NOMO-1 (cell line): ENCODE measurements around the gene ALOX15B.
A peak's percentile ranks its signal among the peaks of the same experiment; 100 is the strongest.

Experiments used
- DNase-seq, 2 experiments: peaks; one replicate each; lab custom pipeline; 2025; ENCODE audit not compliant: unreplicated experiment in 2 of 2; lab: John Stamatoyannopoulos, UW

ALOX15B gene

DNA sequence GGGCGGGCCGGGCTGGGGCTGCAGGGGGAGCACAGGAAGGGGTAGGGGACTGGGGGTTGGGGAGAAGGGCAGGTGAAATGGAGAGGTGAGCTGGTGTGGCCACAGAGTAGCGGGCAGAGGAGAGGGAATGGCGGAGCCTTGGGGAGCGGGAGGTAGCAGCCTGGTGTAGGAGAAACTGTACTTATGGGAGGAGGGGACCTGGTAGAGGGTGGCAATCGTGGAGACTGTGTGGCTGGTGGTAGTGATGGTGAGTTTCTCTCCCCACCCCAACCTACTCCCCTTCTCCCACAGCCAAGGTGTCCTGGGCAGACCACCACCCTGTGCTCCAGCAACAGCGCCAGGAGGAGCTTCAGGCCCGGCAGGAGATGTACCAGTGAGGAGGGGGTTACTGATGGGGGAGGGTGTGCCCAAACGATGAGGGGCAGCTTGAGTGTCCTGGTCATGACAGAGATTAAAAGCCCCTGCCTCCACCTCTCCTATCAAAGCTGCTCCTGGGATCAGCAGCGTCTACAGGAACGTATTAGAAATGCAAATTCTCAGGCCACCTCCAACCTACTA is 831 bp downstream of the ALOX15B start:
- DNase-seq, result no peak

DNA sequence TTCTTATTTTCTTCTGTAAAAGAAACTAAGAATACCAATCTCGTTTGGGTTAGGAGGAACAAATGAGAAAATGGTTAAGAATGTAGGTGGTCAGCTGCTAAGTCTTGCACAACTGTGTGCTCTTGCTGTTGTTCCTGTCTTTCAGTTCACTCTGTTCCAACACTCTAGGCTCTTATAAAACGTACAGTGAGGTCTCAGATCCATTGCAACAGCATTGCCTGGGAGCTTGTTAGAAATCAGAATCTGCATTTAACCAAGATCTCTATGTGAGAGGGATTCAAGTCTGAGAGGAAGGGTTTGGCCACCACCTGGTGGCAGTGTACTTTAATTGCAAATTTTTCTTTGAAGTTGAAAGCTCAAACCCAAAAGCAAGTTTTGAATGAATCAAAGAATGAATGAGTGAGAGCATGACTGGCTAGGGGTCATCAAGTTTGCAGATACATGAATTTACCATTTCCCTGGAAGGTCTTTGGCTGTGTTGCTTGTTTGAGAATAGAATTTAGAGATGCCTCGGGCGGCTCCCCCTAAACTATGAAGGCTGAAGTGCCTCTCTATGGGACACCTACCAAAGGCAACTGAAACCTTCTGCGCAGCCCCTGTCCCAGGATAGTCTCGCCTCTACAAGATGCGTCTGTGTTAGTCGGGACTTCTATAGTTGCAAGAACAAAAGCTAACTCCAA is 2.5 kb downstream of the ALOX15B start:
- DNase-seq, result peak; percentile 58 to 91

DNA sequence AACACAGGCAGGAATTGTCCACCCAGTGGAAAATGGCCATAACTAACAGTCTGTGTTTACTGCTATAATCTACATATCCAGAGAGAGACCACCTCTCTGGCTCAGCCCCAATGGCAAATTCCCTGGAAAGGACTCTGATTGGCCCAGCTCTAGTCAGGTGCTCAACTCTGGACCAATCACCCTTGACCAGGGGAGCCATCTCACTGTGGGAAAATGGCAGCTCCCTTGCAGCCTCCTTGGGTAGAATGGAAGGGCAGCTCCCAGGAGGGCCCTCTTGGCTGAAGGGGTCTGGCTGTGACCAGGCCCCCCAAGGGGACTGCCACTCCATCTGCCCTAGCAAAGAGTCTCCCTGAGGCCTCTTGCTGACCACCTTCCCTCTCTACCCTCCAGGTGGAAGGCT is 3.1 kb downstream of the ALOX15B start:
- no peak for DNase-seq

DNA sequence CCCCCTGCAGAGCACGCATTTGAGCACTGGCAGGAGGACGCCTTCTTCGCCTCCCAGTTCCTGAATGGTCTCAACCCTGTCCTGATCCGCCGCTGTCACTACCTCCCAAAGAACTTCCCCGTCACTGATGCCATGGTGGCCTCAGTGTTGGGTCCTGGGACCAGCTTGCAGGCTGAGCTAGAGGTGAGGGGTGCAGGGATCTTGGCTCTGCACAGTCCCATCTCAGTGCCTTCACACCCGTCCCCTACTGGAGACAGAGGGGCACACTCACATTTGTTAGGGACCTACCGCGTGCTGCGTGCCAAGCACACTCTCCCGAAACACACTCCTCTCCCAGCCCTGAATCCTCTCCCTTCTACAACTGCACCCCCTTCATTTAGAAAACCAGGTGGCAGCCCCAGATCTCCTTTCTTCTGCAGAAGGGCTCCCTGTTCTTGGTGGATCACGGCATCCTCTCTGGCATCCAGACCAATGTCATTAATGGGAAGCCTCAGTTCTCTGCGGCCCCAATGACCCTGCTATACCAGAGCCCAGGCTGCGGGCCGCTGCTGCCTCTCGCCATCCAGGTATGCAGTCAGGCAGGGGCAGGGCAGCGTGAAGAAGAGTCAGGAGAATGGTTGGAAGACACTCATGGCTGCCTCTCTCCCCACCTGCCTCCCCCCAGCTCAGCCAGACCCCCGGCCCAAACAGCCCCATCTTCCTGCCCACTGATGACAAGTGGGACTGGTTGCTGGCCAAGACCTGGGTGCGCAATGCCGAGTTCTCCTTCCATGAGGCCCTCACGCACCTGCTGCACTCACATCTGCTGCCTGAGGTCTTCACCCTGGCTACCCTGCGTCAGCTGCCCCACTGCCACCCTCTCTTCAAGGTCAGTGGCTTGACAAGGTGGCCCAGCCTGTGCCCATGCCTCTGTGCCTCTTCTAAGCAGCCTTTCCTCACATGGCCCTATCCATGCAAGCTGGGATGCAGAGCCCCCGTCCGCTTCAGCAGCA is 6.3 kb downstream of the ALOX15B start:
- DNase-seq, result no peak

DNA sequence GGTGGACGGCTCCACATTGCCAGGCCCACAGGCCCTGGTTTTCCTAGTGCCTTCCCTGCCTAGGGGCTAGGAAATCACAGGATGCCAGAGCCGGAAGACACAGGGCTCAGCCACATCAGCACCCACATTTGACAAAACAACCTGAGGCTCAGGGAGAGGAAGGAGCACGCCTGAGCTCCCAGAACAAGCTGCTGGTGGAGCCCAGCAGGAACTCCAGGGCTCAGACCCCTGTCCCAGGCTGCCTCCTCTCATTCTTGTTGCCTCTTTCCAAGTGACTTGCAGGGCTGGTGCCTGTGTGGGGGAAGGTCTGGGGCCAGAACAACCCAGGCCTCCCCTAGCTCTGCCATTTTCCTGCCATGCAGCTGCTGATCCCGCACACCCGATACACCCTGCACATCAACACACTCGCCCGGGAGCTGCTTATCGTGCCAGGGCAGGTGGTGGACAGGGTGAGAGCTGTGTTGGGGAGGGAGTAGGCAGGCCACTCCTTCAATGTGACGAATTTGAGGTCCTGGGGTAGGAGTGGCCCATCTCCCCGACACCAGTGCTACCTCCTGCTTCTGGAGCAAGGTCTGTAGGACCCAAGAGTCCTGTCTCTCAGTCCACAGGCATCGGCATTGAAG is 7.6 kb downstream of the ALOX15B start:
- no peak for DNase-seq

DNA sequence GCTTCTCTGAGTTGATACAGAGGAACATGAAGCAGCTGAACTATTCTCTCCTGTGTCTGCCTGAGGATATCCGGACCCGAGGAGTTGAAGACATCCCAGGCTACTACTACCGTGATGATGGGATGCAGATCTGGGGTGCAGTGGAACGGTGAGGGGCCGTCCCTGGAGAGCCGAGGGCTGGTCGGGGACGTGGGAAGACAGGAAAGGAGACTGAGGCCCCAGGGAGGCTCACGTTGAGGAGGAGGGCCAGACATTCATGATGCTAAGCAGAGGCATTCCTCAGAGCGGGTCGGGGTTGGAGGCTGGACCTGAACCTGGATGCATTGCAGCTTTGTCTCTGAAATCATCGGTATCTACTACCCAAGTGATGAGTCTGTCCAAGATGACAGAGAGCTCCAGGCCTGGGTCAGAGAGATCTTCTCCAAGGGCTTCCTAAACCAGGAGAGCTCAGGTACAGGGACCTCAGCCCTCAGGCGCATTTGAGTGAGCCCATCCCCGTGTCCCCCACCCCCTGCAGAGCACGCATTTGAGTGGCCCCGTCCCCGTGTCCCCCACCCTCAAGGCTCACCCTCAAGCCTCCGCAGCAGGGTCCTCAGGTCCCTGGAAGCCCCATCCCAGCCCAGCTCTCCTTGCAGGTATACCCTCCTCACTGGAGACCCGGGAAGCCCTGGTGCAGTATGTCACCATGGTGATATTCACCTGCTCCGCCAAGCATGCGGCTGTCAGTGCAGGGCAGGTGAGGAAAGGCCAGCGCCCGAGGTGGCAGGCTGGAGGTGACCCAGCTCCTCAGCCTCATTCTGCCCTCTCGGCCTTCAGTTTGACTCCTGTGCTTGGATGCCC is 8.3 kb downstream of the ALOX15B start:
- no peak for DNase-seq

DNA sequence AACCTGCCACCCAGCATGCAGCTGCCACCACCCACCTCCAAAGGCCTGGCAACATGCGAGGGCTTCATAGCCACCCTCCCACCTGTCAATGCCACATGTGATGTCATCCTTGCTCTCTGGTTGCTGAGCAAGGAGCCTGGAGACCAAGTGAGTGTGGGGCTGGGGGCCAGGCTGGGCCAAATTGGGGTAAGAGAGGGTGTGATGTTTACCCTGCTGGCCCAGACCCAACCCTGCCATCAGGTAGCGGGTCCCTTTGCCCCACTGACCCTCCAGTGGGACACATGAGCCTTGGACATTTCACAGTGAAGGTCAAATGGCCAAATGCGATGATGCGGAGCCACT is 8.9 kb downstream of the ALOX15B start:
- DNase-seq, result no peak

DNA sequence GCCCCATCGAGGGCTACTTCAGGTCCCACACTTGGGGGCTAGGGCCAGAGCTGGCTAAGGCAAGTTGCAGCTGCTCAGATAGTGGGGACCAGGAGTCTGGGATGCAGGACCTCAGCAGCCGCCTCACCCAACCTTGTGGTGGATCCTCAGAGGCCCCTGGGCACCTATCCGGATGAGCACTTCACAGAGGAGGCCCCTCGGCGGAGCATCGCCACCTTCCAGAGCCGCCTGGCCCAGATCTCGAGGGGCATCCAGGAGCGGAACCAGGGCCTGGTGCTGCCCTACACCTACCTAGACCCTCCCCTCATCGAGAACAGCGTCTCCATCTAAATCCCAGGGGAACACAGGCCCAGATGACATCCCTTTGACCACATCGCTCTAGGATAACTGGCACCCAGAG is 9.4 kb downstream of the ALOX15B start:
- no peak for DNase-seq

DNA sequence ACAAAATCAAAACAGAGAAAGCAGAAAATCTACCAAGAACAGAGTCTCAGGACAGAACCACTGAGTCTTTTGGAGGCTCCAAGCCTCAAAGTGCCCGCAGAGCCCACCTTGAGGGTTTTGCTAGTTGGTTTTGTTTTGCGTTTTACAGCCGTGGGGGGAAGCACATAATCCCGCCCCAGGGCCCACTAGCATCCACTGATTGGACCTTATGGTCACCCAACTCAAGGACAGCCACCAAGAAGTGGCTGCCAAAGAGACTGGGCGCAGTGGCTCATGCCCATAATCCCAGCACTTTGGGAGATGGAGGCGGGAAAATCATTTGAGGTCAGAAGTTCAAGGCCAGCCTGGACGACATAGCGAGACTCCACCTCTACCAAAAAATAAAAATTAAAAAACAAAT is 9.9 kb downstream of the ALOX15B start:
- DNase-seq, result no peak

DNA sequence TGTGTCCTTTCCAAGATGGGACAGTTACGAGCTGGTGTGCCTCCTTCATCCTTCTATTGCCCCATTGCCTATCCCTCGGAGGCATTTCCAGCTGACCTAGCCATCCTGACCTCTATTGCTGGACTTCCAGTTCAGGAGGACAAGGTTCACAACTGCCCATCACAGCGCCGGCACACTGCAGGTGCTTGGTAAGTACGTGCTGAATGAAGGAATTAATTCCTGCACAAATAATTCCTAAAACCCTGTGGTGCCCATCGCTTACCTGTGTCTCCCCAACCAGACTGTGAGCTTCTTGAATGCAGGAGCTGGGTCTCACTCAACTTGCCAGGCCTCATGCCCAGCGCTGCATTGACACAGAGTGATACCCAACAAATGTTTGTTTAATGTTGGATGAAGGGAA is 13.0 kb downstream of the ALOX15B start:
- DNase-seq, result no peak

DNA sequence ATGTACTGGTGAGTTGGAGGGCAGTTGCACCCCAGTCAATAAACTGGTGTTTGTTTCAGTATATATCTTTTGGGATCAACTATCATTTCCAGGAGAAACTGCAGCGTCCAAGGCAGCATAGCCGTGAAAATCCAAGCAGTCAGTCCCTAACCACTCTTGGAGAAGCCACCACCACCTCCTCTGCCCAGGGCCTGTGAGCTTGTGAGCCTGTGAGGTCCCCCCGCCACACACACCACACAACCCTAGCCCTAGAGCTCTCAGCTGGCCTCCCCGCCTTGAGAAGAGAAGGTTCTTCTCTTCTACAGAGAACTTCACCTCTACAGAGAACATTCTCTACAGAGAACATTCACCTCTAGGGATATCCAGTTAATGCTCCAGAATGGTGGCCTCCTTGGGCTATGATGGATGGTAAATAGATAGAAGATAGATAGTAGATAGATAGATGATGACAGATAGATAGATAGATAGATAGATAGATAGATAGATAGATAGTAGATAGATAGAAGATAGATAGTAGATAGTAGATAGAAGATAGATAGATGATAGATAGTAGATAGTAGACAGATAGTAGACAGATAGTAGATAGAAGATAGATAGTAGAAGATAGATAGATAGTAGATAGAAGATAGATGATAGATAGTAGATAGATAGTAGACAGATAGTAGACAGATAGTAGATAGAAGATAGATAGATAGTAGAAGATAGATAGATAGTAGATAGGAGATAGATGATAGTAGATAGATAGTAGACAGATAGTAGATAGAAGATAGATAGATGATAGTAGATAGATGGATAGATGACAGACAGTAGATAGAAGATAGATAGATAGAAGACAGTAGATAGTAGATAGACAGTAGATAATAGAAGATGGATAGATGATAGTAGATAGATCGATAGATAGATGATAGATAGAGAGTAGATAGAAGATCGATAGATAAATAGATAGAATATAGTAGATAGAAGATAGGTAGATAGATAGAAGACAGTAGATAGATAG is 13.7 kb downstream of the ALOX15B start:
- no peak for DNase-seq

DNA sequence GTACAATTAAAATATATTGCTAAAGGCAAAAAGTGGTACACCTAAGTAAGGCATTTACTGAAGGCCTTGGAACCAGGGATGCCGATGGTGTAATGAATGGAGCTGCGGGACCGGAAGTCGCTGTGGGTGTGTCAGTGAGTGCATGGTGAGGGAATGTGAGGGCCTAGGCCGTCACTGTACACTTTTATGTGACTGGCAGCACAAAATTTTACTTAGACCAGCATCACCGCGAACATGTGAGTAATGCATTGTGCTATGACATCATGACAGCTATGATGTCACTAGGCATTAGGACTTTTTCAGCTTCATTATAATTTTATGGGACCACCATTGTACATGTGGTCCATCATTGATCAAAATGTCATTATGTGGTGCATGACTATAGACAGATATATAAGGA is 14.7 kb downstream of the ALOX15B start:
- no peak for DNase-seq

DNA sequence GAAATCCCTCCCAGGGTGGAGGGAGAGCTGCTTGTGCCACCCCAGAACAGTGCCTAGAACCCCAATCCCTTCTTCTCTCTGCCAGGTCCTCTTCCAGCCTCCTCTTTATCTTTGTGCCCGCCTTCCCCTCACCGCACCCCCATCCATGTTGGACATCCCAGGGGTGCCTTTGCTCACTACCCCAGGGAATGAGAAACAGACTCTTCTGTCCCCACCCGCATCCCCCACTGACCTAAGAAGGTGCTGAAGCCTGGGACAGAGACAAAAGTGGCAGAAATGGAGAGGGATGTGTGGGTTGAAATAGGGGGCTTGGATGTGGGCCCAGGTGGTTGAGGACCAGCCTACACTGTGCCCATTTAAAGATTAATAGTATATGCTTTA is 17.0 kb downstream of the ALOX15B start:
- DNase-seq, result no peak

DNA sequence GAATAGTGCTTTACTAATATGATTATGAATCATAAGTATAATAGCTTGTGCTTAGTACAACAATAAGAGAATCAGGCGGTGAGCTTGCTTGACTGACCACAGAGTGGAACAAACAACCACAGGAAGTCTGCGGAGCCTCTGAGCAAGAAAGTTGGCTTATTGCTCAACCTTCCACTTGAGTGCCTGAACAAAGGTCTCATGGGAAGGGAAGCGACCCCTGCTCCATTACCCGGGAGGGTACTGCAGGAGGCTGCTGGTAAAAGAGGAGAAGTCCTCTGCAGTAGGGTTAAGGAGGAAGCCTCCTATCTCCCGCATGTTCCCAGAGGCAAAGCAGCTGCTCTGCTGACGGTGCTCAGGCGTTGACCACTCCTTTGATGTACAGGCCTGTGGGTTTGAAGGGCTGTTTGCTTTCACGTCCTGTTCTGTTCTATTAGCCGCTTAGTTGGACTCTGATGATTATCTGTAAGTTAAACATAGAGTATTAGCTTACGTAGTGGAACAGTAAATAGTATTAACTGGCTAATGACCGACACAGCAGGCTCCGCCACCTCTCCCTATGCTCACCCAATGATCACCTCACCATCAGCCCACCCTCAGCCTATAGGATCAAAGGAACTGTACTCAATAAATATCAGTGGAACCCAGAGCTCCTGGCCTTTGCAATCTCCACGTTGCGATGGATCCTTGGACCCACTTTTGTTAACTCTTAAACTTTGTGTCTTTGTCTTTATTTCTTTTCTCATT is 17.5 kb downstream of the ALOX15B start:
- DNase-seq, result peak; percentile 84 to 96

DNA sequence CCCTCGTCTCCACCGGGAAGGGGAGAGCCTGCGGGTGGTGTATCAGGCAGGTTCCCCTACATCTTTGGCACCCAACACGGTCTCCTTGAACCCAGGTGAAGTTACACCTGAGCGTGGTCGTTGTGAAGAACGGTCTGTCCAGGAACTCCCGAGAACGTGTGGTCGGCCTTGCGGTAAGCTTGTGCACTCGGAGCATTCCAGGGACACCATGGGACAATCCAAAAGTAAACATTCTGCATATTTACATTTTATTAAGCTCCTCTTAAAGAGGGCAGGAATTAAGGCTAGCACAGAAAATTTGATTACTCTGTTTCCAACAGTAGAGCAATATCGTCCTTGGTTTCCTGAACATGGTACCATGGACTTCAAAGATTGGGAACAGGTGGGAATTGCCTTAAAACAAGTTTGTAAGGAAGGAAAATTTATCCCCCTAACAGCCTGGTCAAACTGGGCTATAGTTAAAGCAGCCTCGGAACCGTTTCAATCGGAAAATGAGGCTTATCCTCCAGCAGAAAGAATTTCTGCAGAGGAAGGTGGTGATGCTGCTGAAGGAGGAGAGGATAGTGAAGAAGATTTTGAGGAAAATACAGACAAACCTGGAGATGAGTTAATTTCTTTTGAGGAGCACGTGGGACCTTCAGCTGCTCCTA is 18.2 kb downstream of the ALOX15B start:
- no peak for DNase-seq

DNA sequence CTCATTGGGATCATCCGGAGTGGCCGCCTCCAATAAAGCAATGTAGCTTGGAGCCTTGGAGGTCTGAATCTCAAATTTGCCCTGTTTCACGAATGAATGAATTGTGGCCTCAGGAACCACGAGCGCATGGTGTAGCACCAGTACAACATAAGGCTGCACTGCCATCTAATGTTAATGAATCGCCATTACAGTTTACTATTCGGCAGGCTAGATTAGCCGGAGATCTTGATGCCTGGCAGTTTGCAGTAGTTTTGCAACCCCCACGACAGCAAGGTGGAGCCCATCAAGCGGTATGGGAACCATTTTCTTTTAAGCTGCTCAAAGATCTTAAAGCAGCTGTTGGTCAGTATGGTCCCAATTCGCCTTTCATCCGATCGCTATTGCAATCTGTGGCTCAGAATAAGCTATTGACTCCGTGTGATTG is 18.8 kb downstream of the ALOX15B start:
- DNase-seq, result peak; percentile 82 to 89

DNA sequence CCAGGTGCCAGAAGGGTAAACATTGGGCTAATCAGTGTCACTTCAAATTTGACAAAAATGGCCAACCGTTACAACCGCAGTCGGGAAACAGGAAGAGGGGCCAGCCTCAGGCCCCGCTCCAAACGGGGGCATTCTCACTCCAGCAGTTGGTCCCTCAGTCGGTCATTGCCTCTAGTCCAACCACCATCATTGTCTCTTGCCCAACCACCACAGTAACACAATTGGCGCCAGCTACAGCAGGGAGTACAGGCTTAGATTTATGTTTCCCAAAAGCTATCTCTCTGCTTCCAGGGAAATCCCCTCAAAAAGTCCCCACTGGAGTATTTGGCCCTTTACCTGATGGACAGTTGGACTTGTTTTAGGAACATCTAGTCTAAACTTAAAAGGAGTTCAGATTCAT is 20.3 kb downstream of the ALOX15B start:
- DNase-seq, result peak; percentile 18 to 28

DNA sequence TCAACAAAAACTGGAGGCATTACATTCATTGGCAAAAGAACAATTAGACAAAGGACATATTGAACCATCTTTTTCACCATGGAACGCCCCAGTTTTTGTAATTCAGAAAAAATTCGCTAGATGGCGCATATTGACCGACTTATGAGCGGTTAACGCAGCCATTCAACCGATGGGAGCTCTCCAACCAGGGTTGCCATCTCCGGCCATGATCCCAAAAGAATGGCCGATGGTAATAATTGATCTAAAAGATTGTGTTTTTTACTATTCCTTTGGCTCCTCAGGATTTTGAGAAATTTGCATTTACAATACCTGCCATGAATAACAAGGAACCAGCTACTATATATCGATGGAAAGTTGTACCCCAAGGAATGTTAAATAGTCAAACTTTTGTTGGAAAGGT is 21.4 kb downstream of the ALOX15B start:
- peak; percentile 36 to 64 for DNase-seq
